Head of caudate nucleus (tissue), 42 donors: ENCODE results near the gene KIAA0319L.
"Not testable (repeated sequence)": the region's sequence is repeated elsewhere in the genome, so short reads cannot be mapped to it uniquely, and the experiment has no call there.

ENCODE experiments used
- DNase-seq, 42 donors: peaks; one replicate each; pipeline versions ENCODE4 v3.0.0 to v3.0.0-alpha.2; 2020 to 2021; ENCODE audit warnings: mixed read lengths in 7 of 42
- intact Hi-C: fragments of 100-400 bp; cut with DNase I; formaldehyde crosslinking; loops from one replicate; pipeline ENCODE4 v1.15.0; 2022

Gene KIAA0319L

GRCh38 chr1:35586808-35587207 is 29.6 kb upstream of the KIAA0319L start:
- no peak for DNase-seq

DNA sequence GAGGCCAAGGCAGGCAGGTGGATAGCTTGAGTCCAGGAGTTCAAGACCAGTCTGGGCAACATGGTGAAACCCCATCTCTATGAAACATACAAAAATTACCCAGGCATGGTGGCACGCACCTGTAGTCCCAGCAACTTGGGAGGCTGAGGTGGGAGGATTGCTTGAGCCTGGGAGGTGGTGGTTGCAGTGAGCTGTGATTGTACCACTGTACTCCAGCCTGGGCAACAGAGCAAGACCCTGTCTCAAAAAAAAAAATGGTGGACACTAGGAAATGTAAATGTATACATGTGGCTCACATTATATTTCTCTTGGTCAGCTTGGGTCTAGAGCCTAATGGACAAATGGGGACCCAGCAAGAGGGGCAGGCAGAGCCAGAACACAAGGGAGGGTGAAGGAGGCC is 28.6 kb upstream of the KIAA0319L start:
- DNase-seq, intact Hi-C loops: not testable (repeated sequence)

More at GRCh38 chr1:35586808-35587207, 29.6 kb upstream of the KIAA0319L start:
- intact Hi-C loops = no loop called here

GRCh38 chr1:35585281-35585680 is 28.1 kb upstream of the KIAA0319L start:
- intact Hi-C loops = no loop called here
- no peak for DNase-seq

DNA sequence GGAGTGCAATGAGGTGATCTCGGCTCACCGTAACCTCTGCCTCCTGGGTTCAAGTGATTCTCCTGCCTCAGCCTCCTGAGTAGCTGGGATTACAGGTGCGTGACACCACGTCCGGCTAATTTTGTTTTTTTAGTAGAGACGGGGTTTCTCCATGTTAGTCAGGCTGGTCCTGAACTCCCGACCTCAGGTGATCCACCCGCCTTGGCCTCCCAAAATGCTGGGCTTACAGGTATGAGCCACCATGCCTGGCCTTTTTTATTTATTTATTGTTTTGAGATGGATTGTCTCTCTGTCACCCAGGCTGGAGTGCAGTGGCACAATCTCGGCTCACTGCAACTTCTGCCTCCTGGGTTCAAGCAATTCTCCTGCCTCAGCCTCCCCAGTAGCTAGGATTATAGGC is 24.4 kb upstream of the KIAA0319L start:
- DNase-seq, intact Hi-C loops: not testable (repeated sequence)

DNA sequence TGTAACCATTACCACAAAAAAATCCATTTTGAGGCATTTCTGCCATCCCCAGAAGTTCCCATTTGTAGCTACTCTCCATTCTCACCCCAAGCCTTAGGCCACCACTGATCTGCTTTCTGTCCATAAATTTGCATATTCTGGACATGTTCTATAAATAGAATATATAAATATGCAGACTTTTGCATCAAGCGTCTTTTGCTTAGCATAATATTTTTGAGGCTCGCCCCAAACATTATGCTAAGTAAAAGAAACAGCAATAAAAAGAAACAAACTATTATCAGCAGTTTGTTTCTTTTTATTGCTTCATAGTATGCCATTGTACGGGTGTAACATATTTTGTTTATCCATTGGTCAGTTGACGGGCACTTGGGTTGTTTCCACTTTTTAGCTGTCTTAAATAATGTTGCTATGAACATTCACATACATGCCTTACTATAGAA is 23.8 kb upstream of the KIAA0319L start:
- intact Hi-C loops = no loop called here
- DNase-seq = no peak

GRCh38 chr1:35577071-35577998 is 20.1 kb upstream of the KIAA0319L start:
- intact Hi-C loops = no loop called here
- DNase-seq = no peak

DNA sequence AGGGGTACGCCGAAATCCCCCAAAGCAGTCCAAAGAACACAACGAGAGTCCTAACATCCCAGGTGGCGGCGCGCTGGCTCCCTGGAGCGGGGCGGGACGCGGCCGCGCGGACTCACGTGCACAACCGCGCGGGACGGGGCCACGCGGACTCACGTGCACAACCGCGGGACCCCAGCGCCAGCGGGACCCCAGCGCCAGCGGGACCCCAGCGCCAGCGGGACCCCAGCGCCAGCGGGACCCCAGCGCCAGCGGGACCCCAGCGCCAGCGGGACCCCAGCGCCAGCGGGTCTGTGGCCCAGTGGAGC is 19.5 kb upstream of the KIAA0319L start:
- intact Hi-C loops, DNase-seq: not testable (repeated sequence)

DNA sequence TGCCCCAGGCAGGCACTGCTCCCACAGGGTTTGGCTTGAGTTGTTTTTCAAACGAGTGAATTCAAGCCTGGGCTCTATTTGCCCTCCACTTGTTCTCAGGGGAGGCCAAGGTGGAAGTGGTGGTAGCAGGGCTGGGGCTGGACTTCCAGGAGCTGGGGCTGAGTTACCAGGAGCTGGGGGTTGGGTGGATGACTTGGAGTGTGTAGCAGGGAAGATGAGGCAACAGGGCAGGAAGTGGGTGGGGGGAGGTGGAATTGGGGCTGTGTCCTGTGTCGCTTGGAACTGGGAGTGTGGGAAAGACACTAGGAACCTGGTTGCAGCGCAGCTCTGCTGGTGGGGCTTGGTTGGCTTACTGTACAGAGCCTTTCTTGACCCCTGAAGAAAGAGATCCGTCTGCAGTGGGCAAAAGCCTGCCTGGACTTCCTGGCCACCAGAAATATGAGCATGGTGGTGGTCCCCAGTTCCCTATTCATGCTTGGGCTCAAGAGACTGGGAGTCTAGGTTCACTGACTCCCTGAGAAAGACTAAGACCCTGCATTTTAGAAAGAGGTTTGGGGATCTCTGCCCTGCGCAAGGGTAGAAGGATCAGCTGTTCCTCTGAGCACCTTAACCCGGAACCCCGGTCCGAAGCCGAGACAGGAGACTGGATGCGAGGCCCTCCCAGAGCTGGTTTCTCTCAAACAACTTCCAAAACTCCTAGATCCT is 19.0 kb upstream of the KIAA0319L start:
- no peak for DNase-seq
- intact Hi-C loops = no loop called here

DNA sequence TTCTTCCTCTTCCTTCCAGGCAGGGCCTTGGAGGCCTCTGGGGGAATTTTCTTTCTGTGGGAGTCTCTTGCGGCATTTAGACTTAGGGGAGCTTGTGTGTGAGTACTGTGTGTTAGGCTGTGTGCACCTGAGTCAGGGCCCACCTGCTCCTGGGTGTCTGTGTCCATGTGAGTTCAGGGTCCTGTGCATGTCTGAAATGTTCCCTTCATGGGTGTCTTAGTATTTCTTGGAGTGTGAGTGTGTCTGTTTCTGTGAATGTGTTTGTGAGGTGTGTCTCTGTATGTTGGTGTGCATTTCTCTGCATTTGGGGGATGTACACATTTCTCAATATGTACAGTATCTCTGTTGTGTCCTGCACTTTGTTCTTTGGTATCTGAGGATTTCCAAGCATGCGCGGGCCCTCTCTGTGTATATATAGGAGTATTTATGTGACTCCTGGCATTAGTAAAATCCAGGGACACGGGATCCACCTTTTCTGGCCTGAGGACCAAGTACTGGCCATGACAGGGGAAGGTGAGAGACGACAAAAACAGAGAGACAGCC is 18.3 kb upstream of the KIAA0319L start:
- intact Hi-C loops = no loop called here
- DNase-seq = no peak

DNA sequence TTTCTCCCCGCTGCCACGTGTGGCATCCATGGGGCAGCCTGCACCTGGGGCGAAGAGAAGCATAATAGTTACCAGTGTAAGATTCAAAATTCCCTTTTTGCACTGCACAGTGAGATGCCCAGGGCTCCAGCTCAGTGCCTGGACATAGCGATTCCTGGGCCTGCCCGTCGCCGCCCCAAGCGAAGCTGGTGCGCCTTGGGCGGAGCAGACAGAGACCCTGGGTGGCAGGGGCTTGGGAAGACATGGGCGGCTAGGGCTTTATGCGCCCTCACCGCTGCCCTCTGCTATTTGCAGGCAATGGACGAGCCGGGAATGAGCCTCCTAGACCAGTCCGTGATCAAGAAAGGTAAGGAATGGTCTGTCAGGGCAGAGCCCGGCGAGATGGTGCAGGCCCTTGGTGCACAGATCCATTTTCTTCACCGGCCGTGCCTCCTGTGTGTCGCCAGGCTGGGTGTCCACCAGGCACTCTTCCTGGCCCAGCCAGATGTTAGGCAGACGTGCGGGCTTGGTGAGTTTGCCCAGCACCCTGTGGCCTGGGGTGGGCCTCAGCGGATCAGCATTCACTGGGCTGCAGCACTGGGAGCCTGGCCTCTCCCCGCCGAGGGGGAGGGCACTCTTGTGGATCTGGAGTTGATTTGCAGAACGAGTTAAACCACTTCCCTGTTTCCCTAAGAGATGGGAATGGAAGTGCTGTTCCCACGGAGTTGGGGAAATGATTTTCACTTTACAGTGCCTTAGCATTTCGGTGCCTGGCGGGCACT is 17.6 kb upstream of the KIAA0319L start:
- no peak for DNase-seq
- intact Hi-C loops = no loop called here

DNA sequence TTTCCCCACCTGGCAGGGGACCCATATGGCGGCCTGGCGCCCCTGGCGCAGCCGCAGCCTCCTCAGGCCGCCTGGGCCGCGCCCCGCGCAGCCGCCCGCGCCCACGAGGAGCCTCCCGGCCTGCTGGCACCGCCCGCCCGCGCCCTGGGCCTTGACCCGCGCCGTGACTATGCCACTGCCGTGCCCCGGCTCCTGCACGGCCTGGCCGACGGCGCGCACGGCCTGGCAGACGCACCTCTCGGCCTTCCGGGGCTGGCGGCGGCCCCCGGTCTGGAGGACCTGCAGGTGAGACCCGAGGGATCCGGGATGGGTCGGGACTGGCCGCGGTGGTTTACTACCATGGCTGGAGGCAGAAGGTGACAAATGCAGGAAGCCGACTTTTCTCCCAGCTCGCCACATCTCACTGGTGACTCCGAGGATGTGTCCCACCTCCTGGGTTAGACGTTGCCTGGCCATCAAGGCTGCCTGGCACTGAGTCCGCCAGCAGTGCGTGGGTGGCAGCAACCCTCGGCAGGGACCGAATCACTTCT is 17.0 kb upstream of the KIAA0319L start:
- DNase-seq = no peak
- intact Hi-C loops = no loop called here

- intact Hi-C loops = no loop called here
- peak; percentile 59 to 86 (median 75) for DNase-seq
These were observed 16.3 kb upstream of the KIAA0319L start, which contains the start of gene TFAP2E for GRCh38 chr1:35573198-35574124. Gene TFAP2E, plus strand, starts transcription at chr1:35573314. Its CDS starts 264 bp downstream, at chr1:35573578.

DNA sequence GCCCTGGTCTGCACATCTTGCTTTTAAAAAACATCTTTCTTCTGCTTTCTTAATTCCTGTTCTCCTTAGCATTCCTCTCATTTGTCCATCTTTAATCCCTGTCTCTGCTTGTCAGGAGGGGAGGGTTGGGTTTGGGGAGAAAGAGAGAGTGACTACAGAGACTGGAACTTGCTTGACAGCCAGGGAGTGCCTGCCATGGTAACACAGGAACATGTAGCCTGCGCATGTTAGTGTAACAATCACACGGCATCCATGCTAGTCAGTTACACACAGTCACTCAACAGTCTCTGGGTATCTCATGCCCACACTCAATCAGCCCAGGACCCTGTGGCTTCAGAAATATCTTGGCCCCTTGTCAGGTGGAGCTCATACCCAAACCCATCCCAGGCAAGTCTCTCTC is 15.1 kb upstream of the KIAA0319L start:
- intact Hi-C loops = no loop called here
- DNase-seq = no peak

DNA sequence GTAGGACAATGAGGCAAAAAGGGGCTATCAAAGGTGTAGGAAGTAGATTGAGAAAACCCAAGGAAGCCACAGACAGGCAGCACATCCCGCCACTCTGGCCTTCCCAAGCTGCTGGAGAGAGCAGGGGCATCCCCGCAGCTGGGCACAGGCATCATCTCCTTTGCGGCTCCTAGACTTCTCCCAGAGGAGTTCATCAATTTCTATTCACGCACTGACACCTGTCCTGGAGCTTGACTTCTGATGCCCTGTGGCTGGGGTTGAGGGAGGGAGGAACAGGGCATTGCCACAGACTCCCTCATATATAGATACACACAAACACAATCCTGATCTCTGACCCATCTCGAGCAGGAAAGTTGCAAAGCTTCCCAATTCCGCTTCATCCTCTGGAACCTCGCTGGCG is 14.1 kb upstream of the KIAA0319L start:
- peak in 1 of 42 donors; percentile 7 for DNase-seq
- intact Hi-C loops = no loop called here

DNA sequence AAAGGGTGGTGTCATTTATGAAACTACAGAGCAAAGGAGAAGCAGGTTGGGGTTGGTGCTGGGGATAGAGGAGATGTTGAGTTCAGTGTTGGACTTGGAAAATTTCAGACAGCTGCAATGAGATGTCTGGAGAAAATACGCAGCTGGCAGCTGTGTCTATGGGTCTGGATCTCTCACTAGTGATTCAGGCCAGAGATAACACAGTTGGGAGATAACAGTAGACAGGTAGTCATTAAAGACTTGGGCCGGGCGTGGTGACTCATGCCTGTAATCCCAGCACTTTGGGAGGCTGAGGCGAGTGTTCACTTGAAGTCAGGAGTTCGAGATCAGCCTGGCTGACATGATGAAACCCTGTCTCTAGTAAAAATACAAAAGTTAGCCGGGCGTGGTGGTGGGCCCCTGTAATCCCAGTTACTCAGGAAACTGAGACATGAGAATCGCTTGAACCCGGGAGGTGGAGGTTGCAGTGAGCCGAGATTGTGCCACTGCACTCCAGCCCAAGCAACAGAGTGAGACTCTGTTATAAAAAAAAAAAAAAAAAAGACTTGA is 13.5 kb upstream of the KIAA0319L start:
- intact Hi-C loops = no loop called here
- DNase-seq = no peak

GRCh38 chr1:35569936-35570335 is 12.7 kb upstream of the KIAA0319L start:
- no peak for DNase-seq
- intact Hi-C loops = loop anchor here (2.0 to 5.0 kb wide), 2 partner anchors 147 to 157 kb away; partner anchors contain the start of gene C1orf216

DNA sequence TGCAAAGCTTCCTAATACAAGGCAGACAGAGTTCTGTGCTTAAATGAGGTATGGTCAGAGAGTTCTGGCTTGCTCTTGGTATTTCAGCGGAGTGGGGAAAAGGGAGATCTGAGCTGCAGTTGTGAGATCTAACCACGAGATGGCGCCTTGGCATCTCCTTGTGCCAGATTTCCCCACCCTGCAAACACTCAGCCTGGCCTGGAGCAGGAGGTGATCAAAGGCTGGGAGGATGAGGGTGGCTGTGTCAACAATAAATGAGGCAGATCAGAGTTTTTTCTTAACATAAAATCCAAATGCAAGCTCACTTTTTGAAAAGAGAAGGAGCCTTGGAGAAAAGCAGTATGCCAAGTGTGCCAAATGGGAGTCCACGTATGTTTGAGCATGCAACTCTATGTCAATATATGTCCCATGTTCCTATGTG is 11.8 kb upstream of the KIAA0319L start:
- peak; percentile 58 to 92 (median 79) for DNase-seq
- intact Hi-C loops = loop anchor here (2.0 to 5.0 kb wide), 2 partner anchors 148 to 158 kb away; partner anchors contain the start of gene C1orf216
